C1 segment of cervical spinal cord (tissue), 14 donors: ENCODE results near the gene ZNF846.
"Not testable (repeated sequence)": the region's sequence is repeated elsewhere in the genome, so short reads cannot be mapped to it uniquely, and the experiment has no call there.

Experiments used
- DNase-seq, 14 donors: peaks; one replicate each; lab custom pipeline; 2025; lab: John Stamatoyannopoulos, UW

ZNF846 gene

DNA sequence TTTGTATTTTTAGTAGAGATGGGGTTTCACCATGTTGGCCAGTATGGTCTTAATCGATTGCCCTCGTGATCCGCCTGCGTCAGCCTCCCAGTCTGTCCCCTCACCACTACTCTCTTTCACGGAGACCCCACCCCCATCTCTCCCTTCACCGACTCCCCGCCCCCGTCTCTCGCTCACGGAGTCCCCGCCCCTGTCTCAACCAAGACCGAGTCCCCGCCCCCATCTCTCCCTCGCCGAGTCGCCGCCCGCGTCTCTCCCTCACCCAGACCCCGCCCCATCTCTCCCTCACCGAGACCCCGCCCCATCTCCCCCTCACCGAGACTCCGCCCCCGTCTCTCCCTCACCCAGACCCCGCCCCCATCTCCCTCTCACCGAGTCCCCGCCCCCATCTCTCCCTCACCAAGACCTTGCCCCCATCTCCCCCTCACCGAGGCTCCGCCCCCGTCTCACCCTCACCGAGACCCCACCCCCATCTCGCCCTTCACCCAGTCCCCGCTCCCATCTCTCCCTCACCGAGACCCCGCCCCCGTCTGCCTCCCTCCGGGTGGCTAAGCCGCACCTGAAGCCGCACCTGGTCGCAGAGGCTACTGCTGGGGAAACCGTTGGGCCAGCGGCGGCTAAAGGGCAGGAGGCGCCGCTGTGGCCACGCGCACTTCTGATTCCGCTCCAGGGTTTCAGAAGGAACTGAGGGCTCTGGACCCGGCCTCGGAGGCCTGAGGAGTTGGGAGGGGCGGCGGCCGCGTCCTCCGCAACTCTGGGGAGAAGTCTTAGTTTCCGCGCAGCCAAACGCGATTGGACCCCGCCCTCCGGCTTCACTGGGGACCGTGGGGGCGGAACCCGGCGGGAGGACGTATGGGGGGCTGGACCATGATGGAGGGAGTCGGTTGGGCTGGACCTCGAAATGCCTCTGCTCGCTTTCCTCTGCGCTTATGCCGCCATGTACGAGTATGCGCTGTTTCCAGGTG is 17.1 kb upstream of the ZNF846 start:
- peak; percentile 44 to 96 (median 86) for DNase-seq

- not testable (repeated sequence) for DNase-seq
Observed at GRCh38 chr19:9784163-9784496, 15.6 kb upstream of the ZNF846 start.

DNA sequence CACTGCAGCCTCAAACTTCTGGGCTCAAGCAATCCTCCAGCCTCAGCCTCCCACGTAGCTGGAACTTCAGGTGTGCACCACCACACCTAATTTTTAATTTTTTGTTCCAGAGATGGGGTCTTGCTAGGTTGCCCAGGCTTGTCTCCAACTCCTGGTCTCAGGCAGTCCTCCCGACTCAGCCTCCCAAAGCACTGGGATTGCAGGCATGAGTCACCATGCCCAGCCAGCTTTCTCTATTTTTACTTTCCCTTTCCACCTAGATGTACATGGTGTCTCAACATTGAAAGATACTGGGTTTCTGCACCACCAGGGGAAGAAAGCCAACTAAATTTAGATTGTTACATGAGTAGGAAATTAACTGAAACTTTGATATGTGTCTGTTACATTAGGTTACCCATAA is 13.8 kb upstream of the ZNF846 start:
- DNase-seq, result no peak

DNA sequence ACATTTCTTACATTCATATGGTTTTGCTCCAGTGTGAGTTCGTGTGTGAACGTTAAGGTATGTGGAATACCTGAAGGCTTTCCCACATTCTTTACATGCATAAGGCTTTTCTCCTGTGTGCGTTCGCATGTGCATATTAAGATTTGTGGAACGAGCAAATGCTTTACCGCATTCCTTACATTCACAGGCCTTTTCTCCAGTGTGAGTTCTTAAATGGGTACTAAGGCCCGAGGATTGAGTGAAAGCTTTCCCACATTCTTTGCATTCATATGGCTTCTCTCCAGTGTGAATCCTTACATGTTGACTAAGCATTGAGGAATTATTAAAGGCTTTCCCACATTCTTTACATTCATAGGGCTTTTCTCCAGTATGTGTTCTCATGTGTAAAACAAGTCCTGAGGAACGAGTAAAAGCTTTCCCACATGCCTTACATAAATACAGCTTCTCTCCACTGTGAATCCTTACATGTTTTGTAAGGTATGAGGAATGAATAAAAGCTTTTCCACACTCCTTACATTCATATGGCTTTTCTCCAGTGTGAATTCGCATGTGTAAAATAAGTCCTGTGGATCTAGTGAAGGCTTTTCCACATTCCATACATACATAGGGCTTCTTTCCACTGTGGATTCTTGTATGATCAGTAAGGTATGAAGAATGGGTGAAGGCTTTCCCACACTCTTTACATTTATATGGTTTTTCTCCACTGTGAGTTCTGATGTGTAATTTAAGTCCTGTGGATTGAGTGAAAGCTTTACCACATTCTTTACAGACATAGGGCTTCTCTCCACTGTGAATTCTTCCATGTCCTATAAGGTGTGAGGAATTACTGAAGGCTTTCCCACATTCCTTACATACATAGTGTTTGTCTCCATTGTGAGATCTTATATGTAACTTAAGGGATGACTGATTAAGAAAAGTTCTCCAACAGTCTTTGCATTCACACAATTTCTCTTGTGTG is 10.7 kb downstream of the ZNF846 start:
- no peak for DNase-seq

DNA sequence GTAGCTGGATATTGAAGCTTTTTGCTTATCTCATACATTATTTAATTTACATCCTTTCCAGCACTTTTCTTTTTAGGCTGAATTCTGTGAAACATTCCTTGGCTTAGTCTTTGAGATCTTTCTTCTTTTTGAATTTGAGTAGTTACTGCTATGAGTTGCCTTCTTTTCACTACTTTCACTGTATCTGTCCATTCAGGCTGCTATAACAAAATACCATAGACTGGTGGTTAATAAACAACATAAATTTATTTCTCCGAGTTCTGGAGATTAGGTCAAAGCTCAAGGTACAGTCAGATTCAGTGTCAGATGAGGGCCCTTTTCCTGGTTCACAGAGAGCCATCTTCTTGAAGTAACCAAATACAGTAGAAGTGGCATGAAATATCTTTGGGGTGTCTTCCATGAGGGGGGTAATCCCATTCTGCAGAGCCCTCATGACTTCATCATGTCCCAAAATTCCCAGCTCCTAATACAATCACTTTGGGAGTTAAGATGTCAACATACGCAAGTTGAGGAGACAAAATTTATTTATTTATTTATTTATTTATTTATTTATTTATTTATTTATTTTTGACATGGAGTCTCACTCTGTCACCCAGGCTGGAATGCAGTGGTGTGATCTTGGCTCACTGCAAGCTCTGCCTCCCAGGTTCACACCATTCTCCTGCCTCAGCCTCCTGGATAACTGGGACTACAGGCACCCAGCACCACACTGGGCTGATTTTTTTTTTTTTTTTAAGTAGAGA is 15.7 kb downstream of the ZNF846 start:
- no peak for DNase-seq

DNA sequence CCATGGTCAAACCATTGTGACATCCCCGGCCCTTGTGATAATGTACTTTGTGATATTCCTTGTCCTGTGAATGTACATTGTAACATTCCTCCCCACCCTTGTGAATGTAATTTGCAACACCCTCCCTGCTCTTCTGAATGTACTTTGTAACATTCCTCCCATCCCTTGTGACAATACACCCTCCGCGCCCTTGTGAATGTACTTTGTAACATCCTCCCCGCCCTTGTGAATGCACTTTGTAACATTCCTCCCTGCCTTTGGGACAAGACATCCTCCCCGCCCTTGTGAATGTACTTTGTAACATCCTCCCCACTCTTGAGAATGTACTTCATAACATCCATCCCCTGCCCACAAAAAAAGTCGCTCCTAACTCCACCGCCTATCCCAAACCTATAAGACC is 17.1 kb downstream of the ZNF846 start:
- no peak for DNase-seq

DNA sequence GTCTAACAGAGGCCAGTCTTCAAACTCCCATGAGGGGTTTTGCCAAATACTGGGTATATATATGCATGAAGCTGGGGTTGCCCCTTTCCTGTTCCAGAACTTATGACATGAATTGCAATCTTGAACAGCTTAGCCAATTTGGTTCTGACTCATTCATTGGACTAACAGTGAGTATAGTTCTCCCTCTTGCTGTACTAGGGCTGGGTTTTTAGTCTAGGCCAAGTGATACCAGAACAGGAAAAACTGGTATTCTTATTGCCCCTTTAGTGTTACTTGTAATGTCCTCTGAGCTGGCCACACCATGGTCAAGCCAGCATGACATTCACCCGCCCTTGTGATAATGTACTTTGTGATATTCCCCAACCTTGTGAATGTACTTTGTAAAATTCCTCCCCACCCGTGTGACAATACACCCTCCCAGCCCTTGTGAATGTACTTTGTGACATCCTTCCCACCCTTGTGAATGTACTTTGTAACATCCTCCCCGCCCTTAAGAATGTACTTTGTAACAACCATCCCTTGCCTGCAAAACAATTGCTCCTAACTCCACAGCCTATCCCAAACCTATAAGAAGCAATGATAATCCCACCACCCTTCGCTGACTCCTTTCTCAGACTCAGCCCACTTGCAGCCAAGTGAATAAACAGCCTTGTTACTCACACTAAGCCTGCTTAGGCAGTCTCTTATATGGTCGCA is 26.9 kb downstream of the ZNF846 start:
- no peak for DNase-seq

DNA sequence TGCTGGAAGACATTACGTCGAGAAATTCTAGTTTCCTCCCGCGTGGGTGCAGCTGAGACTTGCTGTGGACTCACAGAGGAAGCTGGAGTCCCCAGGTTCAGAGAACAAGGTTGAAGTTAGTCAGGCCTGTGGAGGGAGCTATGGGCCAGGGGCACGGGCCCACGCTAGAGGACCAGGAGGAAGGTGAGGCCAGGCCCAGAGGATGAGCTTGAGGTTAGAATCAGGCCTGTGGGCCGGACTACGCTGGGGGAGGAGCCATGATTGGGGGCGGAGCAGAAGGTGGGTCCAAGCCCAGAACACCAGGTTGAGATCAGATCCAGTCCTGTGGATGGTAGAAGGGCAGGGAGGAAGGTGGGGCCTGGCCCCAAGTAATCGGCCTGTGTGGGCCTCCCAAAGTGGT is 32.6 kb downstream of the ZNF846 start:
- no peak for DNase-seq

DNA sequence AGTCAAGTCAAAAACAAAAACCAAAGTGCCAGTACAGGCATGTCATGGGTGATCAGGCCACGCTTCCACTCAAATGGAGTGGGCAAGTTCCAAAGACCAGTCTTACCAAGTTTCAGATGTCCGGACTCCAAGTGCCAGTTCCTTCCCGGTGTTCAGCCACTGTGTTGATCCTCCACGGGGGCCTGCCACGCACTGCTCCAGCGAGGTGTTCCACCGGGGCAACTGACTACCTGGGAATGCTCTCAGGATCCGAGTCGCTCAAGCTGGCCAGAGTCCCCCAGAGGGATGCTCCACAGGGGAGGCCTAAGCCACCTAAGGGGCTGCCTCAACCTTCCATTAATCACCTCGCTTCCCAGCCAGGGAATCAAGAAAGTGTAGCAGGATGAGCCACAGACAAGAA is 38.5 kb downstream of the ZNF846 start:
- DNase-seq, result not testable (repeated sequence)

GRCh38 chr19:9729162-9729561 is 39.4 kb downstream of the ZNF846 start:
- DNase-seq, result peak in 2 of 14 donors; percentile 2 to 34

DNA sequence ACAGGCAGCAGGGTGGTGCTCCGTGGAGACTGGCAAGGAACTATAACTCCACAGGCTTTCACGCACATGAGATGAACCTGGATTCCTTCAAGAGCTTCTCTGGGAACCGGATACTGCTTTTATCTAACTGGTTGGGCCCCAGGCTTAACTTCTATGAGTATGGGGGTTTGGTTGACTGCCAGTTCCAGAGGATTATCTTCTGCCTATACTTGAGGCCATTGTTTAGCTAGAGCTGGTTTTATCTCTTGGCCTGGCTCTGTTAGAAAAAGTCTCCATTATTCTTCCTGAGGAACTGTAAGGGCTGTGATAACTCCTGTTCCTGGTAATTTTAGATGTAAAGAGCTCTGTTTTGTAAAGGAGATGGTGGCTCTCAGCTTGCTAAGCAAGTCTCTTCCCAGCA is 40.9 kb downstream of the ZNF846 start:
- no peak for DNase-seq

DNA sequence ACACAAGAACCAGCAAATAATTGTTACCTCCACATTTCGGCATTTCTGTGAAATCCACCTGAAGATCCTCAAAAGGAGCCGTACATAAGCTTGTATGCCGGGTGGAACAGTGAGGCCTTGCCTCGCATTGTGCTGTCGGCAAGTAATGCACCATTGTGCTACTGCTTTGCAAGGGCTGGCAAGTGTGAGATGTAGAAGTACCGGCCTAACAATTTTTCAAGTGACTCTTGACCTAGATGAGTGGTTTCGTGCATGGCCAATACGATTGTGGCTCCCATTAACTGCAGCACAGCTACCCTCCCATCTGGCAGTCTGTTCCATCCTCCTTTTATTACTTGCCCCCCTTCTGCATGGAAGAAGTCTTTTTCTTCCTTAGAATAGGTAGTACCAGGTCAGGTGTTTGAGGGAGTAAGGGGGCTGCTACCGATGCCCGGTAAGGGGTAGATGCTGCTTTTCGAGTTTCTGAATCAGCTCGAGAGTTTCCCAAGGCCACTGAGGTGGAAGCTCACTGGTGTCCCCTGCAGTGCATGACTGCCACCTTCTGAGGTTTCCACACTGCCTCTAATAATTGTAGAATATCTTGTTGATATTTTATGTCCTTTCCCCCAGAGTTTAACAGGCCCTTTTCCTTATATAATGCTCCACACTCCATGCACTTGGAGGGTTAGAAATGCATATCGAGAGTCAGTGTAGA is 42.9 kb downstream of the ZNF846 start:
- DNase-seq, result not testable (repeated sequence)

- DNase-seq, result no peak
Observed at GRCh38 chr19:9724157-9724556, 44.4 kb downstream of the ZNF846 start.

- DNase-seq, result no peak
Observed at GRCh38 chr19:9721861-9722260, 46.7 kb downstream of the ZNF846 start.

- DNase-seq, result no peak
Observed at GRCh38 chr19:9720541-9720940, 48.0 kb downstream of the ZNF846 start.

DNA sequence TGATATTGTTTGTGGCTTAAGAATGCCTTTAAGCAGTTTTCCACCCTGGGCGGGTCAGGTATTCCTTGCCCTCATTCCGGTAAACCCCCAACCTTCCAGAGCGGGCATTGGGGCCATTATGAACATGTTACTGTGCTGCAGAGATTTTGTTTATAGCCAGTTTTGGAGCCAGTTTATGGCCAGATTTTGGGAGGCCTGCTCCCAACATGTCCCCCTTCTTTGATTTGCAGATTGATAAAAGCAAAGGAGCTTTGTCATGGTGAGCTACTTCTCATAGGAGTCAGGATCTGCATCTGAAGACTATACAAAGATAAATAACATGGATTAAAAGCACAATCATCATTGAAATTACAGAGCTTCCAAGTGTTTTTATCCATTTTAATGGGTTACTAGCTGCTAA is 56.7 kb downstream of the ZNF846 start:
- no peak for DNase-seq

- peak in 7 of 14 donors; percentile 5 to 32 (median 16) for DNase-seq
Observed at GRCh38 chr19:9709305-9709704, 59.2 kb downstream of the ZNF846 start.

DNA sequence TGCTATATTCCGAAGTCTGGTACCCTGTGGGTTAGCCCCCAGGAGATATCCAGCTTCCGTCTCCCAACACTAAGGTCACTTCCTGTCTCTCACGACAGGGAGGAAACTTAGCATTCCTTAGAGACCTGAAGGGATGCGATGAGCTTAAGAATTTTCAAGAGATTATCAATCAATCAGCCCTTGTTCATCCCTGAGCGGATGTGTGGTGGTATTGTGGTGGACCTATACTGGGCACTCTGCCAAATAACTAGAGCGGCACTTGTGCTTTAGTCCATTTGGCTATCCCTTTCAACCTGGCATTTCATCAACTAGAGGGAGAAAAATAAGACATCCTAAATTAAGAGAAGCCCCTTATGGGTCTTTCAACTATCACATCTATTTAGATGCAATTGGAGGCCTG is 62.7 kb downstream of the ZNF846 start:
- no peak for DNase-seq

- no peak for DNase-seq
Observed at GRCh38 chr19:9702186-9702585, 66.4 kb downstream of the ZNF846 start.
